ENCODE results near the gene KIAA0825. TPM values are rescaled to one million over a fixed set of nuclear protein-coding genes. Genes with fewer than 3 reads are reported as not detected.
A peak's percentile ranks its signal among the peaks of the same experiment; 100 is the strongest.

KIAA0825 gene
- total RNA-seq, 1 experiment from 2014 or later = 0.07 TPM

- intact Hi-C loops (cut with micrococcal nuclease) = no loop called here
- Histone ChIP-seq H4K20me1 (ENCODE audit: low read length) (no peaks in the 10 kb centered on the region), H2AFZ (ENCODE audit: low read length) (no peak overlapping the region), H3K9ac (ENCODE audit: low read length) (no peak overlapping the region), H3K79me2 (ENCODE audit: low read length) (peaks cover 45% of the 10 kb centered on the region), H3K36me3 (ENCODE audit: low read depth, low read length) (no peaks in the 10 kb centered on the region), H3F3A (ENCODE audit: low read length, unreplicated experiment) (no peaks in the 10 kb centered on the region), H3K9me2 (replicated peaks; ENCODE audit: low read length) (no peaks in the 10 kb centered on the region), H3K4me1 (ENCODE audit: insufficient read depth, low read length) (peaks cover 4% of the 10 kb centered on the region; the same call in 1 of the 2 replicates), H3K4me2 (ENCODE audit: low read length) (no peak overlapping the region), H3K27ac (ENCODE audit: low read length) (no peak overlapping the region), H3K9me3 (ENCODE audit: low read length) (no peaks in the 10 kb centered on the region), H3K4me3 (ENCODE audit: low read length) (no peak overlapping the region), H3K27me3 (ENCODE audit: low read length) (no peaks in the 10 kb centered on the region)
- TF ChIP-seq, protein P1, sequence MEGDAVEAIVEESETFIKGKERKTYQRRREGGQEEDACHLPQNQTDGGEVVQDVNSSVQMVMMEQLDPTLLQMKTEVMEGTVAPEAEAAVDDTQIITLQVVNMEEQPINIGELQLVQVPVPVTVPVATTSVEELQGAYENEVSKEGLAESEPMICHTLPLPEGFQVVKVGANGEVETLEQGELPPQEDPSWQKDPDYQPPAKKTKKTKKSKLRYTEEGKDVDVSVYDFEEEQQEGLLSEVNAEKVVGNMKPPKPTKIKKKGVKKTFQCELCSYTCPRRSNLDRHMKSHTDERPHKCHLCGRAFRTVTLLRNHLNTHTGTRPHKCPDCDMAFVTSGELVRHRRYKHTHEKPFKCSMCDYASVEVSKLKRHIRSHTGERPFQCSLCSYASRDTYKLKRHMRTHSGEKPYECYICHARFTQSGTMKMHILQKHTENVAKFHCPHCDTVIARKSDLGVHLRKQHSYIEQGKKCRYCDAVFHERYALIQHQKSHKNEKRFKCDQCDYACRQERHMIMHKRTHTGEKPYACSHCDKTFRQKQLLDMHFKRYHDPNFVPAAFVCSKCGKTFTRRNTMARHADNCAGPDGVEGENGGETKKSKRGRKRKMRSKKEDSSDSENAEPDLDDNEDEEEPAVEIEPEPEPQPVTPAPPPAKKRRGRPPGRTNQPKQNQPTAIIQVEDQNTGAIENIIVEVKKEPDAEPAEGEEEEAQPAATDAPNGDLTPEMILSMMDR (conservative IDR thresholded peaks at IDR 0.05; ENCODE audit: low read depth, low read length) = no peak
- ATAC-seq = no peak
- no peak for DNase-seq
- BruUV-seq (replicated peaks) = no TSS peak
- CTCF ChIA-PET = no interaction called here
- POLR2A ChIA-PET (ENCODE audit: unreplicated experiment) = no interaction called here
These were observed 3.4 kb upstream of the KIAA0825 start for GRCh38 chr5:94621763-94622162.

- Histone ChIP-seq H4K20me1 (ENCODE audit: low read length) (no peaks in the 10 kb centered on the region), H3K27me3 (ENCODE audit: low read length) (no peaks in the 10 kb centered on the region), H3K9me3 (ENCODE audit: low read length) (no peaks in the 10 kb centered on the region), H3K79me2 (ENCODE audit: low read length) (peaks cover 50% of the 10 kb centered on the region), H3K36me3 (ENCODE audit: low read depth, low read length) (no peaks in the 10 kb centered on the region), H3K4me2 (ENCODE audit: low read length) (peak overlapping the region; percentile 83; the same call in 1 of the 2 replicates), H2AFZ (ENCODE audit: low read length) (no peak overlapping the region), H3K4me1 (ENCODE audit: insufficient read depth, low read length) (peaks cover 7% of the 10 kb centered on the region), H3K27ac (ENCODE audit: low read length) (no peak overlapping the region), H3F3A (ENCODE audit: low read length, unreplicated experiment) (no peaks in the 10 kb centered on the region), H3K9ac (ENCODE audit: low read length) (no peak overlapping the region), H3K9me2 (replicated peaks; ENCODE audit: low read length) (no peaks in the 10 kb centered on the region), H3K4me3 (ENCODE audit: low read length) (no peak overlapping the region)
- no peak for TF ChIP-seq EZH2phosphoT487 (IDR thresholded peaks at IDR 0.05; ENCODE audit: borderline replicate concordance, low read length)
- no peak for TF ChIP-seq EZH2 (IDR thresholded peaks at IDR 0.05; ENCODE audit: low read length, unreplicated experiment)
- TF ChIP-seq, protein P1 (conservative IDR thresholded peaks at IDR 0.05; ENCODE audit: low read depth, low read length) = no peak
- intact Hi-C loops (cut with micrococcal nuclease) = no loop called here
- POLR2A ChIA-PET (ENCODE audit: unreplicated experiment) = no interaction called here
- ATAC-seq (no peak), DNase-seq (no peak)
- CTCF ChIA-PET = no interaction called here
- BruUV-seq (replicated peaks) = no TSS peak
These were observed 1.9 kb upstream of the KIAA0825 start for GRCh38 chr5:94620256-94620655.

DNA sequence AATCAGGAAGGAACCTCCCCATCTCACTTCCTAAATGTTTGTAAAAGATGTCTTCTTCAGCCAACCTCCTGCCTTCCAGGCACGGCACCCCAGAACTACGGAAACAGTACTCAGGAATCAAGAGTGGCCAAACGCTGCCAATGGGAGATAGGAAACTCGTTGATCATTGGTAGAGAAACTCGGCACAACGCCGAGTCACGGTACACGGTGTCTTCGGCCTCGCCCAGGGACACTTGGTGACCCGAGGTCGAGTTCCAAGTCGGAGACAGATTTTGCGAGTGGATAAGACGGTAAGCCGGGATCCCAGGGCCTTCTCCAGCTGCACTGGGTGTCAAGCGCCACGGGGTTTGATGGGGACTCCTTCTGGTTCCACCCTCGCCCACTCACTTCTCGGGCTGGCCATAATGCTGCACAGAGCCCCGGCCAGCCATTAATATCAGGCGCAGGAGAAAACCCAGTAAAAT, 343 bp downstream of the KIAA0825 start:
- Histone ChIP-seq H3K4me2 (ENCODE audit: low read length) (peak overlapping the region; percentile 83), H2AFZ (ENCODE audit: low read length) (peak overlapping the region; percentile 83), H3K27me3 (ENCODE audit: low read length) (no peaks in the 10 kb centered on the region), H3K9ac (ENCODE audit: low read length) (peak overlapping the region; percentile 82), H4K20me1 (ENCODE audit: low read length) (no peaks in the 10 kb centered on the region), H3K9me2 (replicated peaks; ENCODE audit: low read length) (no peaks in the 10 kb centered on the region), H3K27ac (ENCODE audit: low read length) (peak overlapping the region; percentile 60), H3K36me3 (ENCODE audit: low read depth, low read length) (no peaks in the 10 kb centered on the region), H3K79me2 (ENCODE audit: low read length) (peaks cover 46% of the 10 kb centered on the region), H3K4me3 (ENCODE audit: low read length) (peak overlapping the region; percentile 81), H3F3A (ENCODE audit: low read length, unreplicated experiment) (no peaks in the 10 kb centered on the region), H3K4me1 (ENCODE audit: insufficient read depth, low read length) (peaks cover 7% of the 10 kb centered on the region), H3K9me3 (ENCODE audit: low read length) (no peaks in the 10 kb centered on the region)
- ChIA-PET POLR2A (ENCODE audit: unreplicated experiment) (no interaction called here), CTCF (interaction anchor here (0.7 kb wide), 1 partner anchor 133 kb away, joined by 3 read pairs; no protein-coding TSS in a partner anchor)
- intact Hi-C loops (cut with micrococcal nuclease) = loop anchor here (2.0 to 5.0 kb wide), 2 partner anchors 91 to 121 kb away; no protein-coding TSS in a partner anchor
- TF ChIP-seq, protein P1 (conservative IDR thresholded peaks at IDR 0.05; ENCODE audit: low read depth, low read length) = no peak
- TF ChIP-seq EZH2 (IDR thresholded peaks at IDR 0.05; ENCODE audit: low read length, unreplicated experiment) (no peak), EZH2phosphoT487 (IDR thresholded peaks at IDR 0.05; ENCODE audit: borderline replicate concordance, low read length) (no peak)
- BruUV-seq (replicated peaks) = TSS peak; percentile 77
- ATAC-seq (peak; percentile 52), DNase-seq (peak; percentile 57)

Data from PC-3 (cell line).